ENCODE measurements around the gene ASF1B. TPM values are rescaled to one million over a fixed set of nuclear protein-coding genes. Genes with fewer than 3 reads are reported as not detected.

The ASF1B gene
- total and polyA plus RNA-seq, 9 donors = 6.6 to 15.1 (median 12.5) TPM

- Histone ChIP-seq H3K27me3 (ENCODE audit: control insufficient read depth, insufficient read depth, low read length) (no peaks in the 10 kb centered on the region), H3K9me3 (replicated peaks; ENCODE audit: control insufficient read depth, low read depth, low read length) (no peaks in the 10 kb centered on the region), H3K36me3 (ENCODE audit: control insufficient read depth, insufficient read depth, low read length) (peaks cover 28% of the 10 kb centered on the region), H3K4me1 (ENCODE audit: control insufficient read depth, insufficient read depth, low read length) (peaks cover 72% of the 10 kb centered on the region), H3K27ac (ENCODE audit: low read length) (peak overlapping the region; percentile 90), H3K4me3 (ENCODE audit: low read length) (peak overlapping the region; percentile 0)
- peak; percentile 52 for DNase-seq
- 41% methylated on average over 6 of the region's 12 CpGs for WGBS (ENCODE audit: insufficient coverage)
Observed at GRCh38 chr19:14112051-14112808, 24.2 kb downstream of the ASF1B start.

DNA sequence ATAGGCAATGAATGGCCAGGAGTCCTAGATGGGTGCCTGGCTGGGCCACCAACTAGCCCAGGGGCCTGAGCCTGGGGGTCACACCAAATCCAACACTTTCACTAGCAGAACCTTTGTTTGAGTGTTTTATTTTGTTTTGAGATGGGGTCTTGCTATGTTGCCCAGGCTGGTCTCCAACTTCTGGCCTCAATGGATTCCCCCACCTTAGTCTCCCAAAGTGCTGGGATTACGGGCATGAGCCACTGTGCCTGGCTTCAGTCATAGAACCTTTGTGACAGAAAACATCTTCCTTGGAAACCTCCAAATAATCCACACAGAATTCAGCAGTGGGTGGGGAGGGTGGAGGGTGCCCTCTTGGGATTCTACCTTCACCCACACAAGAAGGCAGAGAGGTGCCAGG is 24.9 kb downstream of the ASF1B start:
- Histone ChIP-seq H3K27ac (ENCODE audit: low read length) (no peak overlapping the region), H3K4me3 (ENCODE audit: low read length) (no peak overlapping the region), H3K27me3 (ENCODE audit: control insufficient read depth, insufficient read depth, low read length) (no peaks in the 10 kb centered on the region), H3K36me3 (ENCODE audit: control insufficient read depth, insufficient read depth, low read length) (peaks cover 35% of the 10 kb centered on the region), H3K4me1 (ENCODE audit: control insufficient read depth, insufficient read depth, low read length) (peaks cover 75% of the 10 kb centered on the region), H3K9me3 (replicated peaks; ENCODE audit: control insufficient read depth, low read depth, low read length) (no peaks in the 10 kb centered on the region)
- WGBS (ENCODE audit: insufficient coverage) = no CpG with 5 or more reads among the region's 1 CpG
- no peak for DNase-seq

DNA sequence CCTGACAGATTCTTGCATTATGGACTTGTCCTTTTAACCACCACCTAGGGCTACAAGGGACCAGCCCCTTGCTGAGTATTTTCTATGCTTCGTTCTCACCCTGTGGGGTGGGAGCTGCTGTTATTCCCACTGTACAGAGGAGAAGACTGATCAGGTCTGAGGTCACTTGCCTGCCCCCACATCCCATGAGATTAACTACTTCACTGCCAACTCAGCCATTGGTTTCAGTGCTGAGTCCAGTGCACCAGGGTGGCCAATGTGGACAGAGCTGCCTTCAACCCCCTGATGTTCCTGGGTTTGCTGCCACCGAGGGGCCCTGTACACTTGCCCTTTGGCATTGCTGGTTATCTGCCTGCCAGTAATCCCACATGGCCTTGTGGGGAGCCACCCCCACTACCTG is 25.7 kb downstream of the ASF1B start:
- Histone ChIP-seq H3K4me3 (ENCODE audit: low read length) (no peak overlapping the region), H3K4me1 (ENCODE audit: control insufficient read depth, insufficient read depth, low read length) (peaks cover 68% of the 10 kb centered on the region), H3K9me3 (replicated peaks; ENCODE audit: control insufficient read depth, low read depth, low read length) (no peaks in the 10 kb centered on the region), H3K36me3 (ENCODE audit: control insufficient read depth, insufficient read depth, low read length) (peaks cover 39% of the 10 kb centered on the region), H3K27ac (ENCODE audit: low read length) (no peak overlapping the region), H3K27me3 (ENCODE audit: control insufficient read depth, insufficient read depth, low read length) (no peaks in the 10 kb centered on the region)
- no peak for DNase-seq
- 100% methylated on average over 1 of the region's 2 CpGs for WGBS (ENCODE audit: insufficient coverage)

DNA sequence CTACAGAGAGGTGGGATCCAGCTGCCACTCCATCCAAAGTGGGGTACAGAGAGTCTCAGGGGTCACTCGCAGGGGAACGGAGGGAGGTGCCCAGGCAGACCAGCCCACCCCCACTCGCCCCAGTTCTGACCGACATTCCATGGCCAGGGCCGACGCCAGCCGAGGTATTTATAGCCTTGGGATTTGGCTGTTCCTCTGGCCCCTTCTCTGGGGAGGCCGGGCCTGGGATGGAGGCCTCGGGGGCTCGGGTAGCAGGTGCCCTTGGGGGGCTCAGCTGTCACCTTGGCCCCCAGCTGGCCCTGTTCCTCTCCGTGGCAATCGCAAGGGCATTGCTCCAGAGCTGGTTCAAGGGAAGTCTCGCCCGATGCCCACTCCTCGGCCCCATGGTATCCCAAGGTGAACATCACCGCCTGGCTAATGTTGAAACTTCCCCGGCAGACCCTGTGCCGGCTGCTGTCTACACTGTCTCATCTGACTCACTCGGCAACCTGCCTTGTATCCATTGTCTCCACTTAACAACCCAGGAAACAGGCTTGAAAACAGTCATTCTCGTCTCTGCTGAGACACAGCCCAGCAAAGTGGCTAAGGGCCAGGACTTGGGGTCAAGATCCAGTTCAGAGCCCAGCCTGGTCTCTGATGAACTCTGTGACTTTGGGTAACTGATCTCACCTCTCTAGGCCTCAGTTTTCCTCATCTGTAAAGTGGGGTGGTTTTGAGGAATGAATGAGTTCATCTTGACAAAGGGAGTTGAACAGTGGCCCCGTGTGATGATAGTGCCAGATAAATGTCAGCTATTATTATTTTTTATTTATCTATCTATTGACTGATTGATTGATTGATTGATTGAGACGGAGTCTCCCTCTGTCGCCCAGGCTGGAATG is 28.6 kb downstream of the ASF1B start:
- WGBS (ENCODE audit: insufficient coverage) = 57% methylated on average over 18 of the region's 23 CpGs
- H3K9me3 ChIP-seq (replicated peaks; ENCODE audit: control insufficient read depth, low read depth, low read length) = no peaks in the 10 kb centered on the region
- peaks cover 45% of the 10 kb centered on the region for H3K36me3 ChIP-seq (ENCODE audit: control insufficient read depth, insufficient read depth, low read length)
- no peak overlapping the region for H3K4me3 ChIP-seq (ENCODE audit: low read length)
- H3K4me1 ChIP-seq (ENCODE audit: control insufficient read depth, insufficient read depth, low read length) = peaks cover 47% of the 10 kb centered on the region
- DNase-seq = peak; percentile 73
- H3K27me3 ChIP-seq (ENCODE audit: control insufficient read depth, insufficient read depth, low read length) = no peaks in the 10 kb centered on the region
- peak overlapping the region; percentile 86 for H3K27ac ChIP-seq (ENCODE audit: low read length)

- peaks cover 55% of the 10 kb centered on the region for H3K36me3 ChIP-seq (ENCODE audit: control insufficient read depth, insufficient read depth, low read length)
- H3K27me3 ChIP-seq (ENCODE audit: control insufficient read depth, insufficient read depth, low read length) = no peaks in the 10 kb centered on the region
- peaks cover 41% of the 10 kb centered on the region for H3K4me1 ChIP-seq (ENCODE audit: control insufficient read depth, insufficient read depth, low read length)
- peak overlapping the region; percentile 86 for H3K27ac ChIP-seq (ENCODE audit: low read length)
- 86% methylated on average over 12 of the region's 16 CpGs for whole genome bisulfite sequencing (ENCODE audit: insufficient coverage)
- DNase-seq = peak; percentile 58
- H3K4me3 ChIP-seq (ENCODE audit: low read length) = no peak overlapping the region
- H3K9me3 ChIP-seq (replicated peaks; ENCODE audit: control insufficient read depth, low read depth, low read length) = no peaks in the 10 kb centered on the region
Observed at GRCh38 chr19:14106840-14107239, 29.5 kb downstream of the ASF1B start.

DNA sequence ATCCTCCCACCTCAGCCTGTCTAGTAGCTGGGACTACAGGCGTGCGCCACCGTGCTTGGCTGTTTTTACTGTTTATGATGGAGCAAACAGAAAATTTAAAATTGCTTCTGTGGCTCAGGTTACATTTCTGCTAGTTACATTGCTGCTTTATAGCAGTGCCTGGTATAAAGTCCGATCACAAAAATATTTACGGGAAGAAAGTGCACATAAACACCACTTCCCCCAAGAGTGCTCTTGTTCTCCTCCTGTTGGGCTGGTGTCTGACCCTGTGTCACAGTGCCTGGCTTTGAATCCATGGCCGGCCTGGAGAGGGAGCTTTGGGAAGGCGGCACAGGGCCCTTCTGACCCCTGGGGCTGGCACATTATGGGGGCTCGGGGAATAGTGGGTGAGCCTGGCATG is 30.7 kb downstream of the ASF1B start:
- Histone ChIP-seq H3K9me3 (replicated peaks; ENCODE audit: control insufficient read depth, low read depth, low read length) (no peaks in the 10 kb centered on the region), H3K4me1 (ENCODE audit: control insufficient read depth, insufficient read depth, low read length) (peaks cover 32% of the 10 kb centered on the region), H3K27ac (ENCODE audit: low read length) (no peak overlapping the region), H3K27me3 (ENCODE audit: control insufficient read depth, insufficient read depth, low read length) (no peaks in the 10 kb centered on the region), H3K4me3 (ENCODE audit: low read length) (no peak overlapping the region), H3K36me3 (ENCODE audit: control insufficient read depth, insufficient read depth, low read length) (peaks cover 60% of the 10 kb centered on the region)
- DNase-seq = no peak
- WGBS (ENCODE audit: insufficient coverage) = 65% methylated on average over 4 of the region's 8 CpGs

DNA sequence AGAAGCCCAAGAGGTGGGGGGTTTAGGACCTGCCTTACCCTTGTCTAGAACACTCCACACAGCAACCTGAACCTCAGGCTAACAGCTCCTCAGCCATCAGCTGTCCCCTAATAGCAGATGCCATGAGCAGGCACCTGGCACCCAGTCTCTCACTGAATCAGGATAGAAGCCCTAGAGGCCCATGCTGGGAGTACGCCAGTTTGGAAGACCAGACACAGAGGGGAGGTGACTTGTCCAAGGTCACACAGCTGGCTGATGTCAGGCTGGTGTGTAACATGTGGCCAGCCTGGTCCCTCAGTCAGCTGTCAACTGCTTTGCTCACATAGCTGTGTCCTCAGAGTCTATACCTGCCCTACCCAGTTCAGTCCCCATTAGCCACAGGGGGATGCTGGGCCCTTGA is 33.1 kb downstream of the ASF1B start:
- H3K27ac ChIP-seq (ENCODE audit: low read length) = no peak overlapping the region
- no CpG with 5 or more reads among the region's 1 CpG for WGBS (ENCODE audit: insufficient coverage)

GRCh38 chr19:14102756-14103155 is 33.6 kb downstream of the ASF1B start:
- DNase-seq = no peak
- Histone ChIP-seq H3K27me3 (ENCODE audit: control insufficient read depth, insufficient read depth, low read length) (no peaks in the 10 kb centered on the region), H3K9me3 (replicated peaks; ENCODE audit: control insufficient read depth, low read depth, low read length) (no peaks in the 10 kb centered on the region), H3K4me1 (ENCODE audit: control insufficient read depth, insufficient read depth, low read length) (peaks cover 22% of the 10 kb centered on the region), H3K4me3 (ENCODE audit: low read length) (no peak overlapping the region), H3K27ac (ENCODE audit: low read length) (no peak overlapping the region), H3K36me3 (ENCODE audit: control insufficient read depth, insufficient read depth, low read length) (peaks cover 66% of the 10 kb centered on the region)
- 62% methylated on average over 9 of the region's 10 CpGs for WGBS (ENCODE audit: insufficient coverage)

More for the DNA sequence above, 33.1 kb downstream of the ASF1B start:
- Histone ChIP-seq H3K4me3 (ENCODE audit: low read length) (no peak overlapping the region), H3K27me3 (ENCODE audit: control insufficient read depth, insufficient read depth, low read length) (no peaks in the 10 kb centered on the region), H3K9me3 (replicated peaks; ENCODE audit: control insufficient read depth, low read depth, low read length) (no peaks in the 10 kb centered on the region), H3K36me3 (ENCODE audit: control insufficient read depth, insufficient read depth, low read length) (peaks cover 65% of the 10 kb centered on the region), H3K4me1 (ENCODE audit: control insufficient read depth, insufficient read depth, low read length) (peaks cover 27% of the 10 kb centered on the region)
- peak; percentile 25 for DNase-seq

DNA sequence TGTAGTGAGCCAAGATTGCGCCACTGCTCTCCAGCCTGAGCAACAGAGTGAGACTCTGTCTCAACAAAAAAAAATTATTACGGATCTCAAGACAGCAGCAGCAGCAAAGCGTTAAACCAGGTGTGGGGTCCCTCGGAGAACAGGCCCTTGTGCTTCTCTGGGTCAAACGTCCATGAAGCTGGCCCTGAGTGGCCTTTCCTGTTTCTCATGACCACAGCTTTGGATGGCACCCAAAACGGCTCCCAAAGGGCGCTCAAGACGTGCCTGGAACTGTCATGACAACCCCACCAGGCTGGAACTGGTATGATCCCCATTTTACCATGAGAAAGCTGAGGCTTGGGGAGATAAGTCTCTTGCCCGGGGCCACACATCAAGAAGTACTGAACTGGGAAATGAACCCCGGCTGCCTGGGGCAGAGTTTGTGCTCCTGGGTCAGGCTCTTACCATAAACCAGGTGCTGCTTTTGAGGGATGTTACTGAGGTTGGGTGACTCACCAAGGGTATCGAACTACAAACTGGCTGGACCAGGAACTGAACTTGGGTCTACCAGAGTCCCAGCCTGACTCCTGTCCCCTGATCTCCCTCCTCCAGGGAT is 34.2 kb downstream of the ASF1B start:
- no peaks in the 10 kb centered on the region for H3K27me3 ChIP-seq (ENCODE audit: control insufficient read depth, insufficient read depth, low read length)
- peaks cover 16% of the 10 kb centered on the region for H3K4me1 ChIP-seq (ENCODE audit: control insufficient read depth, insufficient read depth, low read length)
- H3K9me3 ChIP-seq (replicated peaks; ENCODE audit: control insufficient read depth, low read depth, low read length) = no peaks in the 10 kb centered on the region
- no peak for DNase-seq
- H3K4me3 ChIP-seq (ENCODE audit: low read length) = no peak overlapping the region
- peaks cover 66% of the 10 kb centered on the region for H3K36me3 ChIP-seq (ENCODE audit: control insufficient read depth, insufficient read depth, low read length)
- WGBS (ENCODE audit: insufficient coverage) = 43% methylated on average over 6 of the region's 11 CpGs
- no peak overlapping the region for H3K27ac ChIP-seq (ENCODE audit: low read length)

DNA sequence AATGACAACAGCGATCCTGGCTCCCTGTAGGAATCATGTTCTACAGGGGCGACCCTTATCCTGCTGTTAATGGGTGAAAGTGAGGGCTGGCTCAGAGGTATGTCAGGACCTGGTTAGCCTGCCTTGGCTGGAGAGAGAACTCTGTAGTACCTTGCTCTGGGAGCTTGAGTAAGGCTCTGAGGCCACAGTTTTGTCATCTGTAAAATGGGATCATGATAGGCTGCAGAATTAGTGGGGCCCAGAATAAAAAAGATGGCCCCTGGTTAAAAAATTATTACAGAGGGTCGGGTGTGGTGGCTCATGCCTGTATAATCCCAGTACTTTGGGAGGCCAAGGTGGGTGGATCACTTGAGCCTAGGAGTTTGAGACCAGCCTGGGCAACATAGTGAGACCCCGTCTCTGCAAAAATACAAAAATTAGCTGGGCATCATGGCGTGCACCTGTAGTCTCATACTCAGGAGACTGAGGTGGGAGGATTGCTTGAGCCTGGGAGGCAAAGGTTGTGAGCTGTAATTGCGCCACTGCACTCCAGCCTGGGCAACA is 35.3 kb downstream of the ASF1B start:
- WGBS (ENCODE audit: insufficient coverage) = 100% methylated on average over 1 of the region's 6 CpGs
- Histone ChIP-seq H3K4me3 (ENCODE audit: low read length) (no peak overlapping the region), H3K27me3 (ENCODE audit: control insufficient read depth, insufficient read depth, low read length) (no peaks in the 10 kb centered on the region), H3K36me3 (ENCODE audit: control insufficient read depth, insufficient read depth, low read length) (peaks cover 70% of the 10 kb centered on the region), H3K27ac (ENCODE audit: low read length) (no peak overlapping the region), H3K4me1 (ENCODE audit: control insufficient read depth, insufficient read depth, low read length) (peaks cover 9% of the 10 kb centered on the region), H3K9me3 (replicated peaks; ENCODE audit: control insufficient read depth, low read depth, low read length) (no peaks in the 10 kb centered on the region)
- no peak for DNase-seq
